GM23338 (cell line): ENCODE data around the gene JAGN1. TPM values are rescaled to one million over a fixed set of nuclear protein-coding genes. Genes with fewer than 3 reads are reported as not detected.

ENCODE experiments used
- ATAC-seq: fragments of 200-7000 bp; cut with Tn5 transposase; 3 replicates; pipeline ENCODE4 v1.9.1; 2020
- DNase-seq: peaks from one replicate; pipeline ENCODE4 v3.0.0-alpha.2; 2015; ENCODE audit warnings: low spot score
- H2AFZ ChIP-seq: fragments of 200-600 bp; sonication (generic); 2 replicates; pipeline ENCODE4 v1.8.0; 2016; ENCODE audit warnings: antibody characterized with exemption, mild to moderate bottlenecking, moderate library complexity
- H3F3A ChIP-seq: fragments of 200-600 bp; sonication (generic); replicated peaks from 2 replicates; pipeline ENCODE4 v1.8.0; 2017; ENCODE audit warnings: antibody characterized with exemption, mixed run types, low read depth
- H3K27ac ChIP-seq: fragments of 200-600 bp; sonication (generic); 2 replicates; pipeline ENCODE4 v1.6.1; 2016; ENCODE audit warnings: low read depth
- H3K27me3 ChIP-seq: fragments of 200-600 bp; sonication (generic); 2 replicates; pipeline ENCODE4 v1.8.0; 2016; ENCODE audit warnings: mild to moderate bottlenecking, mixed run types, moderate library complexity; ENCODE audit not compliant: insufficient read depth
- H3K36me3 ChIP-seq: fragments of 200-600 bp; sonication (generic); 2 replicates; pipeline ENCODE4 v1.8.0; 2016; ENCODE audit warnings: mild to moderate bottlenecking; ENCODE audit not compliant: insufficient read depth
- H3K4me1 ChIP-seq: fragments of 200-600 bp; sonication (generic); 2 replicates; pipeline ENCODE4 v1.8.0; 2016; ENCODE audit warnings: mild to moderate bottlenecking, moderate library complexity; ENCODE audit not compliant: insufficient read depth
- H3K4me2 ChIP-seq: fragments of 200-600 bp; sonication (generic); 2 replicates; pipeline ENCODE4 v1.7.1; 2017; ENCODE audit warnings: mixed run types
- H3K4me3 ChIP-seq: fragments of 200-600 bp; sonication (generic); 2 replicates; pipeline ENCODE4 v1.6.1; 2016; ENCODE audit warnings: mixed run types
- H3K79me2 ChIP-seq: fragments of 200-600 bp; sonication (generic); replicated peaks from 2 replicates; pipeline ENCODE4 v1.8.0; 2017; ENCODE audit warnings: mild to moderate bottlenecking; ENCODE audit not compliant: insufficient read depth
- H3K9me2 ChIP-seq: fragments of 200-600 bp; sonication (generic); 2 replicates; pipeline ENCODE4 v1.8.0; 2017; ENCODE audit not compliant: insufficient read depth
- H4K20me1 ChIP-seq: fragments of 200-600 bp; sonication (generic); replicated peaks from 2 replicates; pipeline ENCODE4 v1.8.0; 2017; ENCODE audit warnings: mild to moderate bottlenecking; ENCODE audit not compliant: insufficient read depth
- H3K27ac Mint-ChIP-seq: 2 replicates; pipeline ENCODE4 v1.8.0; 2020; ENCODE audit warnings: inconsistent platforms, mild to moderate bottlenecking, moderate library complexity, mixed read lengths
- H3K27me3 Mint-ChIP-seq: 3 replicates; pipeline ENCODE4 v1.8.0; 2022; ENCODE audit warnings: low read depth, mild to moderate bottlenecking, moderate library complexity, mixed read lengths, inconsistent platforms; ENCODE audit not compliant: insufficient read depth, poor library complexity
- H3K36me3 Mint-ChIP-seq: 3 replicates; pipeline ENCODE4 v1.8.0; 2021; ENCODE audit warnings: low read depth, mild to moderate bottlenecking, inconsistent platforms, moderate library complexity, mixed read lengths
- H3K4me1 Mint-ChIP-seq: 3 replicates; pipeline ENCODE4 v1.8.0; 2020; ENCODE audit warnings: mild to moderate bottlenecking, inconsistent platforms, mixed read lengths
- H3K4me3 Mint-ChIP-seq: 3 replicates; pipeline ENCODE4 v1.8.0; 2021; ENCODE audit warnings: moderate library complexity, mild to moderate bottlenecking, inconsistent platforms, mixed read lengths
- H3K9me3 Mint-ChIP-seq: 3 replicates; pipeline ENCODE4 v1.8.0; 2020; ENCODE audit warnings: moderate library complexity, mild to moderate bottlenecking, inconsistent platforms, mixed read lengths
- CREB1 ChIP-seq: fragments of 250-450 bp; sonication (Bioruptor Pico); IDR thresholded peaks from 2 replicates; pipeline ENCODE4 v1.5.0; 2020; ENCODE audit warnings: low read depth, mild to moderate bottlenecking, moderate library complexity
- EZH2phosphoT487 ChIP-seq: fragments of 200-600 bp; sonication (generic); IDR thresholded peaks from one replicate; pipeline ENCODE4 v1.8.1; 2018; ENCODE audit warnings: antibody characterized with exemption; ENCODE audit not compliant: unreplicated experiment
- JUNB ChIP-seq: IDR thresholded peaks from one replicate; pipeline ENCODE4 v1.6.1; 2016; ENCODE audit warnings: antibody characterized with exemption; ENCODE audit not compliant: unreplicated experiment
- NANOG ChIP-seq: IDR thresholded peaks from 2 replicates; pipeline ENCODE4 v1.6.1; 2016; ENCODE audit warnings: antibody characterized with exemption, borderline replicate concordance
- POLR2AphosphoS5 ChIP-seq: IDR thresholded peaks from 2 replicates; pipeline ENCODE4 v1.6.1; 2016; ENCODE audit warnings: antibody characterized with exemption, low read depth
- REST ChIP-seq: IDR thresholded peaks from one replicate; pipeline ENCODE4 v1.6.1; 2018; ENCODE audit warnings: antibody characterized with exemption; ENCODE audit not compliant: unreplicated experiment
- STAT1 ChIP-seq: IDR thresholded peaks from one replicate; pipeline ENCODE4 v1.6.1; 2016; ENCODE audit warnings: antibody characterized with exemption; ENCODE audit not compliant: unreplicated experiment
- ZNF114 ChIP-seq: fragments of 250-450 bp; sonication (Bioruptor Pico); IDR thresholded peaks from 2 replicates; pipeline ENCODE4 v1.5.0; 2020; ENCODE audit warnings: mild to moderate bottlenecking, moderate library complexity
- ZNF331 ChIP-seq: fragments of 250-450 bp; sonication (Bioruptor Pico); IDR thresholded peaks from 2 replicates; pipeline ENCODE4 v1.5.0; 2020; ENCODE audit warnings: low read depth, mild to moderate bottlenecking, moderate library complexity
- polyA plus RNA-seq: library from polyadenylated mRNA; unstranded; fragments of >200 nt; fragmentation: Nextera tagmentation; extraction: Ambion mirVana; gene quantifications from 2 replicates; pipeline ENCODE4 v1.2.1, GENCODE V29; 2016
- total RNA-seq: library from RNA; depleted of rRNA; stranded (reverse); fragments of >200 nt; shearing (Covaris generic); gene quantifications from 2 replicates; pipeline ENCODE4 v1.2.3, GENCODE V29; 2014
- TF ChIP-seq, protein P1 (sequence below): fragments of 250-450 bp; sonication (Bioruptor Pico); IDR thresholded peaks from 2 replicates; pipeline ENCODE4 v1.5.0; 2020; ENCODE audit warnings: mild to moderate bottlenecking, moderate library complexity
- TF ChIP-seq, protein P2 (sequence below): IDR thresholded peaks from 2 replicates; pipeline ENCODE4 v1.6.1; 2016; ENCODE audit warnings: antibody characterized with exemption

The JAGN1 gene
- total and polyA plus RNA-seq, 2 experiments from 2014 or later: 22.5 to 32.0 TPM

GRCh38 chr3:9855594-9855993 is 34.8 kb upstream of the JAGN1 start (continued):
- TF ChIP-seq ZNF114 (CRISPR knock-in tag) (no peak), POLR2AphosphoS5 (no peak), REST (no peak)
- TF ChIP-seq, protein P1, sequence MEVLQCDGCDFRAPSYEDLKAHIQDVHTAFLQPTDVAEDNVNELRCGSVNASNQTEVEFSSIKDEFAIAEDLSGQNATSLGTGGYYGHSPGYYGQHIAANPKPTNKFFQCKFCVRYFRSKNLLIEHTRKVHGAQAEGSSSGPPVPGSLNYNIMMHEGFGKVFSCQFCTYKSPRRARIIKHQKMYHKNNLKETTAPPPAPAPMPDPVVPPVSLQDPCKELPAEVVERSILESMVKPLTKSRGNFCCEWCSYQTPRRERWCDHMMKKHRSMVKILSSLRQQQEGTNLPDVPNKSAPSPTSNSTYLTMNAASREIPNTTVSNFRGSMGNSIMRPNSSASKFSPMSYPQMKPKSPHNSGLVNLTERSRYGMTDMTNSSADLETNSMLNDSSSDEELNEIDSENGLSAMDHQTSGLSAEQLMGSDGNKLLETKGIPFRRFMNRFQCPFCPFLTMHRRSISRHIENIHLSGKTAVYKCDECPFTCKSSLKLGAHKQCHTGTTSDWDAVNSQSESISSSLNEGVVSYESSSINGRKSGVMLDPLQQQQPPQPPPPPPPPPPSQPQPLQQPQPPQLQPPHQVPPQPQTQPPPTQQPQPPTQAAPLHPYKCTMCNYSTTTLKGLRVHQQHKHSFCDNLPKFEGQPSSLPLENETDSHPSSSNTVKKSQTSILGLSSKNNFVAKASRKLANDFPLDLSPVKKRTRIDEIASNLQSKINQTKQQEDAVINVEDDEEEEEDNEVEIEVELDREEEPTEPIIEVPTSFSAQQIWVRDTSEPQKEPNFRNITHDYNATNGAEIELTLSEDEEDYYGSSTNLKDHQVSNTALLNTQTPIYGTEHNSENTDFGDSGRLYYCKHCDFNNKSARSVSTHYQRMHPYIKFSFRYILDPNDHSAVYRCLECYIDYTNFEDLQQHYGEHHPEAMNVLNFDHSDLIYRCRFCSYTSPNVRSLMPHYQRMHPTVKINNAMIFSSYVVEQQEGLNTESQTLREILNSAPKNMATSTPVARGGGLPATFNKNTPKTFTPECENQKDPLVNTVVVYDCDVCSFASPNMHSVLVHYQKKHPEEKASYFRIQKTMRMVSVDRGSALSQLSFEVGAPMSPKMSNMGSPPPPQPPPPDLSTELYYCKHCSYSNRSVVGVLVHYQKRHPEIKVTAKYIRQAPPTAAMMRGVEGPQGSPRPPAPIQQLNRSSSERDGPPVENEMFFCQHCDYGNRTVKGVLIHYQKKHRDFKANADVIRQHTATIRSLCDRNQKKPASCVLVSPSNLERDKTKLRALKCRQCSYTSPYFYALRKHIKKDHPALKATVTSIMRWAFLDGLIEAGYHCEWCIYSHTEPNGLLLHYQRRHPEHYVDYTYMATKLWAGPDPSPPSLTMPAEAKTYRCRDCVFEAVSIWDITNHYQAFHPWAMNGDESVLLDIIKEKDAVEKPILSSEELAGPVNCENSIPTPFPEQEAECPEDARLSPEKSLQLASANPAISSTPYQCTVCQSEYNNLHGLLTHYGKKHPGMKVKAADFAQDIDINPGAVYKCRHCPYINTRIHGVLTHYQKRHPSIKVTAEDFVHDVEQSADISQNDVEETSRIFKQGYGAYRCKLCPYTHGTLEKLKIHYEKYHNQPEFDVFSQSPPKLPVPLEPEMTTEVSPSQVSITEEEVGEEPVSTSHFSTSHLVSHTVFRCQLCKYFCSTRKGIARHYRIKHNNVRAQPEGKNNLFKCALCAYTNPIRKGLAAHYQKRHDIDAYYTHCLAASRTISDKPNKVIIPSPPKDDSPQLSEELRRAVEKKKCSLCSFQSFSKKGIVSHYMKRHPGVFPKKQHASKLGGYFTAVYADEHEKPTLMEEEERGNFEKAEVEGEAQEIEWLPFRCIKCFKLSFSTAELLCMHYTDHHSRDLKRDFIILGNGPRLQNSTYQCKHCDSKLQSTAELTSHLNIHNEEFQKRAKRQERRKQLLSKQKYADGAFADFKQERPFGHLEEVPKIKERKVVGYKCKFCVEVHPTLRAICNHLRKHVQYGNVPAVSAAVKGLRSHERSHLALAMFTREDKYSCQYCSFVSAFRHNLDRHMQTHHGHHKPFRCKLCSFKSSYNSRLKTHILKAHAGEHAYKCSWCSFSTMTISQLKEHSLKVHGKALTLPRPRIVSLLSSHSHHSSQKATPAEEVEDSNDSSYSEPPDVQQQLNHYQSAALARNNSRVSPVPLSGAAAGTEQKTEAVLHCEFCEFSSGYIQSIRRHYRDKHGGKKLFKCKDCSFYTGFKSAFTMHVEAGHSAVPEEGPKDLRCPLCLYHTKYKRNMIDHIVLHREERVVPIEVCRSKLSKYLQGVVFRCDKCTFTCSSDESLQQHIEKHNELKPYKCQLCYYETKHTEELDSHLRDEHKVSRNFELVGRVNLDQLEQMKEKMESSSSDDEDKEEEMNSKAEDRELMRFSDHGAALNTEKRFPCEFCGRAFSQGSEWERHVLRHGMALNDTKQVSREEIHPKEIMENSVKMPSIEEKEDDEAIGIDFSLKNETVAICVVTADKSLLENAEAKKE (CRISPR knock-in tag): no peak

- Histone ChIP-seq H3K4me1 (peaks cover 3% of the 10 kb centered on the region; the same call in 1 of the 2 replicates), H3K9me2 (no peaks in the 10 kb centered on the region), H3K4me3 (no peak overlapping the region), H3K4me2 (no peak overlapping the region), H3K36me3 (no peaks in the 10 kb centered on the region), H3K27me3 (0 out of 2 replicates have a peak, but pooled peaks cover 2% of the 10 kb centered on the region), H2AFZ (no peak overlapping the region), H3K27ac (no peak overlapping the region), H3K79me2 (no peaks in the 10 kb centered on the region), H3F3A (no peaks in the 10 kb centered on the region), H4K20me1 (no peaks in the 10 kb centered on the region)
- no peak overlapping the region for H3K27ac Mint-ChIP-seq
- no peak for DNase-seq
- no peak for ATAC-seq
- H3K9me3 Mint-ChIP-seq: no peaks in the 10 kb centered on the region
- H3K4me3 Mint-ChIP-seq: no peak overlapping the region
- H3K4me1 Mint-ChIP-seq: peaks cover 25% of the 10 kb centered on the region
- no peaks in the 10 kb centered on the region for H3K36me3 Mint-ChIP-seq
- H3K27me3 Mint-ChIP-seq: peaks cover 5% of the 10 kb centered on the region
- TF ChIP-seq JUNB (no peak), STAT1 (no peak), ZNF114 (CRISPR knock-in tag) (no peak), CREB1 (CRISPR knock-in tag) (no peak), REST (no peak), NANOG (no peak), ZNF331 (CRISPR knock-in tag) (no peak), EZH2phosphoT487 (no peak), POLR2AphosphoS5 (no peak)
- TF ChIP-seq, protein P2, sequence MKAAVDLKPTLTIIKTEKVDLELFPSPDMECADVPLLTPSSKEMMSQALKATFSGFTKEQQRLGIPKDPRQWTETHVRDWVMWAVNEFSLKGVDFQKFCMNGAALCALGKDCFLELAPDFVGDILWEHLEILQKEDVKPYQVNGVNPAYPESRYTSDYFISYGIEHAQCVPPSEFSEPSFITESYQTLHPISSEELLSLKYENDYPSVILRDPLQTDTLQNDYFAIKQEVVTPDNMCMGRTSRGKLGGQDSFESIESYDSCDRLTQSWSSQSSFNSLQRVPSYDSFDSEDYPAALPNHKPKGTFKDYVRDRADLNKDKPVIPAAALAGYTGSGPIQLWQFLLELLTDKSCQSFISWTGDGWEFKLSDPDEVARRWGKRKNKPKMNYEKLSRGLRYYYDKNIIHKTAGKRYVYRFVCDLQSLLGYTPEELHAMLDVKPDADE: no peak
Measured at GRCh38 chr3:9859530-9860025, 30.8 kb upstream of the JAGN1 start.
